GM21576 (cell line): Measurements from ENCODE around the gene RBM28.

ENCODE experiments used
- ATAC-seq: cut with Tn5 transposase; IDR thresholded peaks from one replicate; pipeline ENCODE4 v1.9.1; 2021; ENCODE audit warnings: mild to moderate bottlenecking, moderate library complexity; ENCODE audit not compliant: unreplicated experiment

The RBM28 gene

GRCh38 chr7:128264477-128264876 is 79.2 kb downstream of the RBM28 start:
- no peak for ATAC-seq

- ATAC-seq: no peak
Measured at GRCh38 chr7:128263420-128263819, 80.3 kb downstream of the RBM28 start.

- ATAC-seq: no peak
Measured at GRCh38 chr7:128262273-128263028, 81.3 kb downstream of the RBM28 start.

GRCh38 chr7:128260069-128260795 is 83.5 kb downstream of the RBM28 start:
- no peak for ATAC-seq

- ATAC-seq: no peak
Measured at GRCh38 chr7:128259131-128260061, 84.3 kb downstream of the RBM28 start.

- ATAC-seq: no peak
Measured at GRCh38 chr7:128257458-128257857, 86.2 kb downstream of the RBM28 start.

DNA sequence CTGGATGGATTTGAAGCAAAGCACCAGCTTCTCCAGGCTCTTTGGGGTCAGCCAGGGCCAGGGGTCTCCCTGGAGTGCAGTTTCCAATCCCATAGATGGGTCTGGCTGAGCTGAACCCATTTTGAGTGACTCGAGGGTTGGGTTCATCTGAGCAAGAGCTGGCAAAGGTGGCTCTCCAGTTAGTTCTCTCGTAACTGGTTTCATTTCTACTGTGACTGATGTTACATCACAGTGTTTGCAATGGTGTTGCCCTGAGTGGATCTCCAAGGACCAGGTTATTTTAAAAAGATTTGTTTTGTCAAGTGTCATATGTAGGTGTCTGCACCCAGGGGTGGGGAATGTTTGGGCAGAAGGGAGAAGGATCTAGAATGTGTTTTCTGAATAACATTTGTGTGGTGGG is 88.4 kb downstream of the RBM28 start:
- no peak for ATAC-seq

- ATAC-seq: no peak
Measured at GRCh38 chr7:128254470-128254869, 89.2 kb downstream of the RBM28 start.

GRCh38 chr7:128253701-128254100 is 90.0 kb downstream of the RBM28 start:
- ATAC-seq: no peak

DNA sequence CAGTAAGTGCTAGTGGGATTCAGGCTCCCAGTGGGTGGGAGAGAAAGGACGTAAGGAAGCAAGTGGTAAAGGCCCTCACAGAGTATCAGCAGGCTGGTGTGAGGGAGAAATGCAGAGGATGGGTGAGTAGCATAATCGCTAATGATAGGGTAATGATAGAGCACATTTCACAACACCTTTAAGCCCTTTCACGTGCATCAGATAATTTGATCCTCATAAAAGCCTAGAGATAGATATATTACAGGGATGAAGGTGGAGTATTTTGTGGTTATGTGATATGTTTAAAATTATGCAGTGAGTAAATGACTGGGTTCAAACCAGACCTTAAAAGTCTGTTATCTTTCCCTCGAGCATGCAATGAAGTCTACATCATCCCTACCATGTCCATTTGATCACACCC is 92.4 kb downstream of the RBM28 start:
- ATAC-seq: no peak
